ENCODE measurements around the gene CDK5RAP1.

CDK5RAP1 gene

GRCh38 chr20:33410081-33410742 lies 8.9 kb upstream of the CDK5RAP1 start:
- Histone ChIP-seq H3K36me3 (ENCODE audit: control insufficient read depth, low read length) (peaks cover 25% of the 10 kb centered on the region), H3K4me3 (ENCODE audit: low read length) (no peak overlapping the region), H4K20me1 (ENCODE audit: control insufficient read depth, insufficient read depth, low read depth, low read length) (no peaks in the 10 kb centered on the region), H3K27me3 (ENCODE audit: control insufficient read depth, low read length) (no peaks in the 10 kb centered on the region), H3K9me3 (ENCODE audit: control insufficient read depth, insufficient read depth, low read length) (no peaks in the 10 kb centered on the region), H3F3A (ENCODE audit: control insufficient read depth, insufficient read depth) (peaks cover 9% of the 10 kb centered on the region; the same call in 1 of the 2 replicates), H3K79me2 (ENCODE audit: control insufficient read depth, low read length) (0 out of 2 replicates have a peak, but pooled peaks cover 2% of the 10 kb centered on the region), H3K9me2 (replicated peaks; ENCODE audit: control insufficient read depth, low read length) (no peaks in the 10 kb centered on the region), H3K27ac (ENCODE audit: low read depth, low read length) (no peak overlapping the region), H3K4me1 (ENCODE audit: control insufficient read depth, low read length) (peaks cover 24% of the 10 kb centered on the region), H3K4me2 (ENCODE audit: low read length) (no peak overlapping the region)
- no peak for TF ChIP-seq EZH2phosphoT487 (IDR thresholded peaks at IDR 0.05; ENCODE audit: borderline replicate concordance, low read length)
- TF ChIP-seq, protein P1, sequence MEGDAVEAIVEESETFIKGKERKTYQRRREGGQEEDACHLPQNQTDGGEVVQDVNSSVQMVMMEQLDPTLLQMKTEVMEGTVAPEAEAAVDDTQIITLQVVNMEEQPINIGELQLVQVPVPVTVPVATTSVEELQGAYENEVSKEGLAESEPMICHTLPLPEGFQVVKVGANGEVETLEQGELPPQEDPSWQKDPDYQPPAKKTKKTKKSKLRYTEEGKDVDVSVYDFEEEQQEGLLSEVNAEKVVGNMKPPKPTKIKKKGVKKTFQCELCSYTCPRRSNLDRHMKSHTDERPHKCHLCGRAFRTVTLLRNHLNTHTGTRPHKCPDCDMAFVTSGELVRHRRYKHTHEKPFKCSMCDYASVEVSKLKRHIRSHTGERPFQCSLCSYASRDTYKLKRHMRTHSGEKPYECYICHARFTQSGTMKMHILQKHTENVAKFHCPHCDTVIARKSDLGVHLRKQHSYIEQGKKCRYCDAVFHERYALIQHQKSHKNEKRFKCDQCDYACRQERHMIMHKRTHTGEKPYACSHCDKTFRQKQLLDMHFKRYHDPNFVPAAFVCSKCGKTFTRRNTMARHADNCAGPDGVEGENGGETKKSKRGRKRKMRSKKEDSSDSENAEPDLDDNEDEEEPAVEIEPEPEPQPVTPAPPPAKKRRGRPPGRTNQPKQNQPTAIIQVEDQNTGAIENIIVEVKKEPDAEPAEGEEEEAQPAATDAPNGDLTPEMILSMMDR (IDR thresholded peaks at IDR 0.05; ENCODE audit: low read depth, low read length, poor library complexity, severe bottlenecking): no peak

GRCh38 chr20:33408716-33409654 lies 7.7 kb upstream of the CDK5RAP1 start:
- Histone ChIP-seq H3K4me1 (ENCODE audit: control insufficient read depth, low read length) (peaks cover 24% of the 10 kb centered on the region), H3K27me3 (ENCODE audit: control insufficient read depth, low read length) (no peaks in the 10 kb centered on the region), H3K79me2 (ENCODE audit: control insufficient read depth, low read length) (0 out of 2 replicates have a peak, but pooled peaks cover 2% of the 10 kb centered on the region), H3F3A (ENCODE audit: control insufficient read depth, insufficient read depth) (peaks cover 7% of the 10 kb centered on the region; the same call in 1 of the 2 replicates), H3K27ac (ENCODE audit: low read depth, low read length) (peak overlapping the region; percentile 45), H3K4me2 (ENCODE audit: low read length) (peak overlapping the region; percentile 61), H3K4me3 (ENCODE audit: low read length) (peak overlapping the region; percentile 40), H3K9me2 (replicated peaks; ENCODE audit: control insufficient read depth, low read length) (no peaks in the 10 kb centered on the region), H4K20me1 (ENCODE audit: control insufficient read depth, insufficient read depth, low read depth, low read length) (no peaks in the 10 kb centered on the region), H3K9me3 (ENCODE audit: control insufficient read depth, insufficient read depth, low read length) (no peaks in the 10 kb centered on the region), H3K36me3 (ENCODE audit: control insufficient read depth, low read length) (peaks cover 25% of the 10 kb centered on the region)
- no peak for TF ChIP-seq EZH2phosphoT487 (IDR thresholded peaks at IDR 0.05; ENCODE audit: borderline replicate concordance, low read length)
- TF ChIP-seq, protein P1 (IDR thresholded peaks at IDR 0.05; ENCODE audit: low read depth, low read length, poor library complexity, severe bottlenecking): no peak

GRCh38 chr20:33408313-33408712 lies 7.0 kb upstream of the CDK5RAP1 start:
- no peaks in the 10 kb centered on the region for H3K27me3 ChIP-seq (ENCODE audit: control insufficient read depth, low read length)
- no peaks in the 10 kb centered on the region for H3K9me2 ChIP-seq (replicated peaks; ENCODE audit: control insufficient read depth, low read length)
- peaks cover 25% of the 10 kb centered on the region for H3K36me3 ChIP-seq (ENCODE audit: control insufficient read depth, low read length)
- no peak for TF ChIP-seq EZH2phosphoT487 (IDR thresholded peaks at IDR 0.05; ENCODE audit: borderline replicate concordance, low read length)
- TF ChIP-seq, protein P1 (IDR thresholded peaks at IDR 0.05; ENCODE audit: low read depth, low read length, poor library complexity, severe bottlenecking): no peak
- H3K79me2 ChIP-seq (ENCODE audit: control insufficient read depth, low read length): 0 out of 2 replicates have a peak, but pooled peaks cover 2% of the 10 kb centered on the region
- no peaks in the 10 kb centered on the region for H4K20me1 ChIP-seq (ENCODE audit: control insufficient read depth, insufficient read depth, low read depth, low read length)
- peaks cover 24% of the 10 kb centered on the region for H3K4me1 ChIP-seq (ENCODE audit: control insufficient read depth, low read length)
- H3K27ac ChIP-seq (ENCODE audit: low read depth, low read length): no peak overlapping the region
- H3K9me3 ChIP-seq (ENCODE audit: control insufficient read depth, insufficient read depth, low read length): no peaks in the 10 kb centered on the region
- peaks cover 9% of the 10 kb centered on the region; the same call in 1 of the 2 replicates for H3F3A ChIP-seq (ENCODE audit: control insufficient read depth, insufficient read depth)
- no peak overlapping the region for H3K4me3 ChIP-seq (ENCODE audit: low read length)
- H3K4me2 ChIP-seq (ENCODE audit: low read length): peak overlapping the region; percentile 61
